ENCODE results near the gene PLA1A.

The PLA1A gene

DNA sequence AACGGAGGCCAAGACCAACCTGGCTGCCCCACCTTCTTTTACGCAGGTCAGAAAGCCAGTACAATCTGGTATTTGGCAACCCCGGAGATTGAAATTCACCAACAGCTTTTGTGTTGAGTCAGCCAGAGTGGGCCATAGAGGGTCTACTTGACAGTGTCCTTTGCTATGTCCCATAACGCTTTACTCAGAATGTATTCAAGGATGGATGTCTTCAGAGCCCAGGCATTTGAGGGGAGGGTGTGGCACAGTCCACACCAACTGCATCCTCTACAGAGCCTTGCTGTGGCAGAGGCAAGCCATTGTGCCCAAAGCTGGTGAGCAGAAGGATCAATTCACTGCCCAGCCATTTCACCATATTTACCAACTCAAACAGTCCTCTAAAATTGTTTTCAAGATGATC lies 18.4 kb downstream of the PLA1A start:
- Mint-ChIP-seq H3K4me3 (no peak overlapping the region), H3K36me3 (ENCODE audit: low read depth) (no peaks in the 10 kb centered on the region), H3K27me3 (ENCODE audit: low read depth) (peaks cover 5% of the 10 kb centered on the region), H3K9me3 (no peaks in the 10 kb centered on the region), H3K27ac (no peak overlapping the region), H3K4me1 (no peaks in the 10 kb centered on the region)
- TF ChIP-seq CTCF (IDR thresholded peaks at IDR 0.05; ENCODE audit: unreplicated experiment in 3 of 3), result no peak

GRCh38 chr3:119619094-119619493 lies 21.4 kb downstream of the PLA1A start:
- Mint-ChIP-seq H3K36me3 (ENCODE audit: low read depth) (no peaks in the 10 kb centered on the region), H3K9me3 (no peaks in the 10 kb centered on the region), H3K4me1 (no peaks in the 10 kb centered on the region), H3K27ac (no peak overlapping the region), H3K4me3 (no peak overlapping the region), H3K27me3 (ENCODE audit: low read depth) (peaks cover 5% of the 10 kb centered on the region)
- TF ChIP-seq CTCF (IDR thresholded peaks at IDR 0.05; ENCODE audit: unreplicated experiment in 3 of 3), result no peak

- no peak overlapping the region for H3K4me3 Mint-ChIP-seq
- peaks cover 5% of the 10 kb centered on the region for H3K27me3 Mint-ChIP-seq (ENCODE audit: low read depth)
- H3K36me3 Mint-ChIP-seq (ENCODE audit: low read depth), result no peaks in the 10 kb centered on the region
- no peak overlapping the region for H3K27ac Mint-ChIP-seq
- no peak for TF ChIP-seq CTCF (IDR thresholded peaks at IDR 0.05; ENCODE audit: unreplicated experiment in 3 of 3)
- H3K4me1 Mint-ChIP-seq, result no peaks in the 10 kb centered on the region
- peaks cover 3% of the 10 kb centered on the region for H3K9me3 Mint-ChIP-seq
Measured at GRCh38 chr3:119620899-119621298, 23.2 kb downstream of the PLA1A start.

GRCh38 chr3:119624002-119624720 lies 26.5 kb downstream of the PLA1A start:
- Mint-ChIP-seq H3K4me1 (no peaks in the 10 kb centered on the region), H3K27me3 (ENCODE audit: low read depth) (peaks cover 8% of the 10 kb centered on the region), H3K27ac (no peak overlapping the region), H3K4me3 (no peak overlapping the region), H3K9me3 (peaks cover 3% of the 10 kb centered on the region), H3K36me3 (ENCODE audit: low read depth) (no peaks in the 10 kb centered on the region)
- TF ChIP-seq CTCF (IDR thresholded peaks at IDR 0.05; ENCODE audit: unreplicated experiment in 3 of 3), result no peak

- TF ChIP-seq CTCF (IDR thresholded peaks at IDR 0.05; ENCODE audit: unreplicated experiment in 3 of 3), result no peak
- no peak overlapping the region for H3K4me3 Mint-ChIP-seq
- H3K27me3 Mint-ChIP-seq (ENCODE audit: low read depth), result peaks cover 8% of the 10 kb centered on the region
- H3K36me3 Mint-ChIP-seq (ENCODE audit: low read depth), result no peaks in the 10 kb centered on the region
- peaks cover 3% of the 10 kb centered on the region for H3K9me3 Mint-ChIP-seq
- H3K4me1 Mint-ChIP-seq, result no peaks in the 10 kb centered on the region
- peak overlapping the region in 1 of 3 experiments; percentile 14 for H3K27ac Mint-ChIP-seq
Measured at GRCh38 chr3:119625451-119626153, 27.9 kb downstream of the PLA1A start.

All from nephron (organoid).